ENCODE data around the gene NGLY1. TPM values are rescaled to one million over a fixed set of nuclear protein-coding genes. Genes with fewer than 3 reads are reported as not detected.

NGLY1 gene
- total RNA-seq, 1 experiment from 2014 or later = 14.6 TPM

DNA sequence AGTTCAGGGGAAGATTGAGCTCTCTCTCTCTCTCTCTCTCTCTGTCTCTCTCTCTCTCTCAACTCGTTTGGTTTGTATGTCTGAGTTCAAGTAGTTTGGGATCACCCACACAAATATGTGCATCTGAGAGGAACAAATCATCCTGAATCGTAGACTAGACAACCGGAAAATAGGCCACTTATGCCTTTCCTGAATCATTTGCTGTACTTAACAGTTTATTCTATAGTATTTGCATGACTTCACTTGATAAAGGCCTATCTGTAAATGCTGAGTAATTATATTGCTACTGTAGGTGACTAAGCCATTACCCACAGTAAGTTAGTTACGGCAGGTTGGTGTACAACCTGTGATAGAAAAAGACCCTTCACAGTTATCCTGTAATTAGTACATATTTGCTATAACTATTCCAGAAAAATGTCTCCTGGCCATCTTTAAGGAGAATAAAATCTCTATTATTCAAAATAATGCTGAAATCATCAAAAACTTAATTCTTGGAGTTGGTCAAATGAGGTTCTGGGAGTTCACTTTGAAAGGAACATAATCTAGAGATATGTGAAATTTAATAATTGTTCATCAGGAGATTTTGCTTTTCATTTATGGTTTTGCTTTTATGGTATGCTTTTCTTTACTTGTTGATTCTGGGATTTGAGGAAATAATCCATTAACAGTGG, 37.7 kb upstream of the NGLY1 start:
- H3K36me3 ChIP-seq (ENCODE audit: control insufficient read depth, insufficient read depth, low read length) = no peaks in the 10 kb centered on the region
- POLR2A ChIA-PET = no interaction called here
- in situ Hi-C loops (cut with HindIII; ENCODE audit: low pct_unique_long_range_greater_than_20kb, low sequenced_read_pairs) (no loop called here), intact Hi-C loops (cut with micrococcal nuclease; ENCODE audit: unreplicated experiment) (no loop called here)
- H3K27ac ChIP-seq (ENCODE audit: low read length) = no peak overlapping the region
- DNase-seq (ENCODE audit: low read depth, low spot score) (no peak), ATAC-seq (no peak)
- no TSS peak for BruUV-seq (replicated peaks)
- CTCF ChIA-PET = no interaction called here
- H3K4me1 ChIP-seq (ENCODE audit: control insufficient read depth, insufficient read depth, low read length) = no peaks in the 10 kb centered on the region
- H3K9me3 ChIP-seq (ENCODE audit: control insufficient read depth, insufficient read depth, low read depth, low read length) = no peaks in the 10 kb centered on the region
- TF ChIP-seq SIN3A (IDR thresholded peaks at IDR 0.05; ENCODE audit: borderline replicate concordance, insufficient read depth, low read depth, low read length) (no peak), CTCF (IDR thresholded peaks at IDR 0.05) (no peak), POLR2AphosphoS5 (IDR thresholded peaks at IDR 0.05; ENCODE audit: low read depth, low read length) (no peak), TCF7L2 (IDR thresholded peaks at IDR 0.05; ENCODE audit: low read depth, low read length) (no peak)
- TF ChIP-seq, protein P1, sequence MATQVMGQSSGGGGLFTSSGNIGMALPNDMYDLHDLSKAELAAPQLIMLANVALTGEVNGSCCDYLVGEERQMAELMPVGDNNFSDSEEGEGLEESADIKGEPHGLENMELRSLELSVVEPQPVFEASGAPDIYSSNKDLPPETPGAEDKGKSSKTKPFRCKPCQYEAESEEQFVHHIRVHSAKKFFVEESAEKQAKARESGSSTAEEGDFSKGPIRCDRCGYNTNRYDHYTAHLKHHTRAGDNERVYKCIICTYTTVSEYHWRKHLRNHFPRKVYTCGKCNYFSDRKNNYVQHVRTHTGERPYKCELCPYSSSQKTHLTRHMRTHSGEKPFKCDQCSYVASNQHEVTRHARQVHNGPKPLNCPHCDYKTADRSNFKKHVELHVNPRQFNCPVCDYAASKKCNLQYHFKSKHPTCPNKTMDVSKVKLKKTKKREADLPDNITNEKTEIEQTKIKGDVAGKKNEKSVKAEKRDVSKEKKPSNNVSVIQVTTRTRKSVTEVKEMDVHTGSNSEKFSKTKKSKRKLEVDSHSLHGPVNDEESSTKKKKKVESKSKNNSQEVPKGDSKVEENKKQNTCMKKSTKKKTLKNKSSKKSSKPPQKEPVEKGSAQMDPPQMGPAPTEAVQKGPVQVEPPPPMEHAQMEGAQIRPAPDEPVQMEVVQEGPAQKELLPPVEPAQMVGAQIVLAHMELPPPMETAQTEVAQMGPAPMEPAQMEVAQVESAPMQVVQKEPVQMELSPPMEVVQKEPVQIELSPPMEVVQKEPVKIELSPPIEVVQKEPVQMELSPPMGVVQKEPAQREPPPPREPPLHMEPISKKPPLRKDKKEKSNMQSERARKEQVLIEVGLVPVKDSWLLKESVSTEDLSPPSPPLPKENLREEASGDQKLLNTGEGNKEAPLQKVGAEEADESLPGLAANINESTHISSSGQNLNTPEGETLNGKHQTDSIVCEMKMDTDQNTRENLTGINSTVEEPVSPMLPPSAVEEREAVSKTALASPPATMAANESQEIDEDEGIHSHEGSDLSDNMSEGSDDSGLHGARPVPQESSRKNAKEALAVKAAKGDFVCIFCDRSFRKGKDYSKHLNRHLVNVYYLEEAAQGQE (IDR thresholded peaks at IDR 0.05; ENCODE audit: insufficient read depth in 1 of 2, low read depth in 2 of 2, low read length in 1 of 2) = no peak
- no peak overlapping the region for H3K4me3 ChIP-seq (ENCODE audit: low read depth in 2 of 2, low read length in 2 of 2)
- H3K27me3 ChIP-seq (ENCODE audit: control insufficient read depth, insufficient read depth, low read length) = no peaks in the 10 kb centered on the region

- in situ Hi-C loops (cut with HindIII; ENCODE audit: low pct_unique_long_range_greater_than_20kb, low sequenced_read_pairs) = no loop called here
- ChIA-PET POLR2A (no interaction called here), CTCF (no interaction called here)
- Histone ChIP-seq H3K9me3 (ENCODE audit: control insufficient read depth, insufficient read depth, low read depth, low read length) (no peaks in the 10 kb centered on the region), H3K36me3 (ENCODE audit: control insufficient read depth, insufficient read depth, low read length) (no peaks in the 10 kb centered on the region), H3K27me3 (ENCODE audit: control insufficient read depth, insufficient read depth, low read length) (no peaks in the 10 kb centered on the region), H3K4me1 (ENCODE audit: control insufficient read depth, insufficient read depth, low read length) (no peaks in the 10 kb centered on the region), H3K4me3 (ENCODE audit: low read depth in 2 of 2, low read length in 2 of 2) (no peak overlapping the region), H3K27ac (ENCODE audit: low read length) (no peak overlapping the region)
- no peak for TF ChIP-seq SIN3A (IDR thresholded peaks at IDR 0.05; ENCODE audit: borderline replicate concordance, insufficient read depth, low read depth, low read length)
- no peak for TF ChIP-seq POLR2AphosphoS5 (IDR thresholded peaks at IDR 0.05; ENCODE audit: low read depth, low read length)
- TF ChIP-seq CTCF (IDR thresholded peaks at IDR 0.05) = no peak
- no peak for TF ChIP-seq TCF7L2 (IDR thresholded peaks at IDR 0.05; ENCODE audit: low read depth, low read length)
- TF ChIP-seq, protein P1 (IDR thresholded peaks at IDR 0.05; ENCODE audit: insufficient read depth in 1 of 2, low read depth in 2 of 2, low read length in 1 of 2) = no peak
- intact Hi-C loops (cut with micrococcal nuclease; ENCODE audit: unreplicated experiment) = no loop called here
- no peak for ATAC-seq
- BruUV-seq (replicated peaks) = no TSS peak
- no peak for DNase-seq (ENCODE audit: low read depth, low spot score)
Measured at GRCh38 chr3:25820366-25820765, 37.1 kb upstream of the NGLY1 start.

All from Panc1 (cell line).